ENCODE results near the gene CECR2.

Gene CECR2

GRCh38 chr22:17370026-17370765 is 936 bp downstream of the CECR2 start:
- no peak overlapping the region for H3K27ac ChIP-seq (ENCODE audit: low read length)

GRCh38 chr22:17370766-17371432 is 1.6 kb downstream of the CECR2 start:
- no peaks in the 10 kb centered on the region for H3K9me3 ChIP-seq (replicated peaks; ENCODE audit: insufficient read depth, low read length)
- H3K9ac ChIP-seq (ENCODE audit: low read length): no peak overlapping the region
- DNase-seq: no peak
- no peak overlapping the region for H3K27ac ChIP-seq (ENCODE audit: low read length)
- H3F3A ChIP-seq (ENCODE audit: insufficient read depth, low read length): no peaks in the 10 kb centered on the region
- H3K9me2 ChIP-seq (replicated peaks; ENCODE audit: insufficient read depth, low read length): no peaks in the 10 kb centered on the region
- H3K4me2 ChIP-seq (ENCODE audit: low read depth, low read length): no peak overlapping the region
- peaks cover 41% of the 10 kb centered on the region for H3K27me3 ChIP-seq (replicated peaks; ENCODE audit: insufficient read depth, low read length)
- no peaks in the 10 kb centered on the region for H3K4me1 ChIP-seq (ENCODE audit: low read length)
- TF ChIP-seq EZH2 (optimal IDR thresholded peaks at IDR 0.05; ENCODE audit: low read depth, low read length) (no peak), CTCF (IDR thresholded peaks at IDR 0.05; ENCODE audit: low read length) (no peak), EZH2phosphoT487 (IDR thresholded peaks at IDR 0.05; ENCODE audit: low read length) (no peak)
- no peak overlapping the region for H3K4me3 ChIP-seq (ENCODE audit: low read length)
- no peaks in the 10 kb centered on the region for H3K36me3 ChIP-seq (replicated peaks; ENCODE audit: insufficient read depth, low read length)
- H4K20me1 ChIP-seq (ENCODE audit: insufficient read depth, low read length): no peaks in the 10 kb centered on the region
- H3K79me2 ChIP-seq (ENCODE audit: low read length): no peaks in the 10 kb centered on the region
- no peak overlapping the region for H2AFZ ChIP-seq (ENCODE audit: low read length)

More at GRCh38 chr22:17370026-17370765, 936 bp downstream of the CECR2 start:
- H3F3A ChIP-seq (ENCODE audit: insufficient read depth, low read length): no peaks in the 10 kb centered on the region
- no peaks in the 10 kb centered on the region for H3K79me2 ChIP-seq (ENCODE audit: low read length)
- H3K36me3 ChIP-seq (replicated peaks; ENCODE audit: insufficient read depth, low read length): no peaks in the 10 kb centered on the region
- H3K9me2 ChIP-seq (replicated peaks; ENCODE audit: insufficient read depth, low read length): no peaks in the 10 kb centered on the region
- no peak overlapping the region for H3K4me3 ChIP-seq (ENCODE audit: low read length)
- H3K4me2 ChIP-seq (ENCODE audit: low read depth, low read length): no peak overlapping the region
- no peaks in the 10 kb centered on the region for H3K4me1 ChIP-seq (ENCODE audit: low read length)
- no peaks in the 10 kb centered on the region for H3K9me3 ChIP-seq (replicated peaks; ENCODE audit: insufficient read depth, low read length)
- no peak for DNase-seq
- peaks cover 41% of the 10 kb centered on the region for H3K27me3 ChIP-seq (replicated peaks; ENCODE audit: insufficient read depth, low read length)
- TF ChIP-seq CTCF (IDR thresholded peaks at IDR 0.05; ENCODE audit: low read length) (no peak), EZH2phosphoT487 (IDR thresholded peaks at IDR 0.05; ENCODE audit: low read length) (no peak), EZH2 (optimal IDR thresholded peaks at IDR 0.05; ENCODE audit: low read depth, low read length) (no peak)
- no peaks in the 10 kb centered on the region for H4K20me1 ChIP-seq (ENCODE audit: insufficient read depth, low read length)
- no peak overlapping the region for H2AFZ ChIP-seq (ENCODE audit: low read length)
- H3K9ac ChIP-seq (ENCODE audit: low read length): no peak overlapping the region

GRCh38 chr22:17371448-17371847 is 2.2 kb downstream of the CECR2 start:
- Histone ChIP-seq H4K20me1 (ENCODE audit: insufficient read depth, low read length) (no peaks in the 10 kb centered on the region), H2AFZ (ENCODE audit: low read length) (no peak overlapping the region), H3K79me2 (ENCODE audit: low read length) (no peaks in the 10 kb centered on the region), H3K9ac (ENCODE audit: low read length) (no peak overlapping the region), H3F3A (ENCODE audit: insufficient read depth, low read length) (no peaks in the 10 kb centered on the region), H3K27ac (ENCODE audit: low read length) (no peak overlapping the region), H3K27me3 (replicated peaks; ENCODE audit: insufficient read depth, low read length) (peaks cover 38% of the 10 kb centered on the region), H3K9me2 (replicated peaks; ENCODE audit: insufficient read depth, low read length) (no peaks in the 10 kb centered on the region), H3K4me2 (ENCODE audit: low read depth, low read length) (no peak overlapping the region), H3K36me3 (replicated peaks; ENCODE audit: insufficient read depth, low read length) (no peaks in the 10 kb centered on the region), H3K4me3 (ENCODE audit: low read length) (no peak overlapping the region), H3K4me1 (ENCODE audit: low read length) (no peaks in the 10 kb centered on the region), H3K9me3 (replicated peaks; ENCODE audit: insufficient read depth, low read length) (no peaks in the 10 kb centered on the region)
- TF ChIP-seq EZH2phosphoT487 (IDR thresholded peaks at IDR 0.05; ENCODE audit: low read length): no peak
- DNase-seq: no peak

- H3K79me2 ChIP-seq (ENCODE audit: low read length): no peaks in the 10 kb centered on the region
- no peaks in the 10 kb centered on the region for H3K4me1 ChIP-seq (ENCODE audit: low read length)
- H3K27ac ChIP-seq (ENCODE audit: low read length): no peak overlapping the region
- peaks cover 15% of the 10 kb centered on the region for H3K27me3 ChIP-seq (replicated peaks; ENCODE audit: insufficient read depth, low read length)
- H4K20me1 ChIP-seq (ENCODE audit: insufficient read depth, low read length): no peaks in the 10 kb centered on the region
- H3K9me2 ChIP-seq (replicated peaks; ENCODE audit: insufficient read depth, low read length): no peaks in the 10 kb centered on the region
- no peaks in the 10 kb centered on the region for H3F3A ChIP-seq (ENCODE audit: insufficient read depth, low read length)
- H3K4me3 ChIP-seq (ENCODE audit: low read length): no peak overlapping the region
- H3K36me3 ChIP-seq (replicated peaks; ENCODE audit: insufficient read depth, low read length): no peaks in the 10 kb centered on the region
- H2AFZ ChIP-seq (ENCODE audit: low read length): no peak overlapping the region
- H3K9ac ChIP-seq (ENCODE audit: low read length): no peak overlapping the region
- no peak for DNase-seq
- no peak for TF ChIP-seq EZH2 (optimal IDR thresholded peaks at IDR 0.05; ENCODE audit: low read depth, low read length)
- TF ChIP-seq CTCF (IDR thresholded peaks at IDR 0.05; ENCODE audit: low read length): no peak
- no peak for TF ChIP-seq EZH2phosphoT487 (IDR thresholded peaks at IDR 0.05; ENCODE audit: low read length)
- no peak overlapping the region for H3K4me2 ChIP-seq (ENCODE audit: low read depth, low read length)
- no peaks in the 10 kb centered on the region for H3K9me3 ChIP-seq (replicated peaks; ENCODE audit: insufficient read depth, low read length)
These were observed 4.6 kb downstream of the CECR2 start for GRCh38 chr22:17373855-17374254.
